Peyer's patch (tissue), 4 donors: ENCODE results near the gene HOXC11. TPM values are rescaled to one million over a fixed set of nuclear protein-coding genes. Genes with fewer than 3 reads are reported as not detected.

ENCODE experiments used
- DNase-seq, 3 donors: peaks; one replicate each; pipeline ENCODE4 v3.0.0-alpha.2; 2017 to 2019
- H3K27ac ChIP-seq, 4 donors: fragments of 200-600 bp; sonication (generic); one replicate each; pipeline ENCODE4 v1.5.1; 2016 to 2019
- H3K27me3 ChIP-seq, 2 donors: fragments of 200-600 bp; sonication (generic); one replicate each; pipeline ENCODE4 v1.5.1; 2019
- H3K36me3 ChIP-seq, 3 donors: fragments of 200-600 bp; sonication (generic); one replicate each; pipeline ENCODE4 v1.5.1; 2016 to 2019
- H3K4me1 ChIP-seq, 4 donors: fragments of 200-600 bp; sonication (generic); one replicate each; pipeline ENCODE4 v1.5.1; 2016 to 2019
- H3K4me3 ChIP-seq, 4 donors: fragments of 200-600 bp; sonication (generic); 1 replicate in 3 of 4; 2 replicates in 1 of 4; pipeline ENCODE4 v1.5.1; 2016 to 2019; ENCODE audit warnings: mild to moderate bottlenecking in 1 of 4
- H3K9me3 ChIP-seq, 4 donors: fragments of 200-600 bp; sonication (generic); one replicate each; pipeline ENCODE4 v1.5.1; 2016 to 2019; ENCODE audit warnings: mild to moderate bottlenecking in 1 of 4
- CTCF ChIP-seq, 6 experiments: fragments of 450-650 bp in 4 of 6; fragments of 200-600 bp in 2 of 6; sonication (generic) in 1 of 6; IDR thresholded peaks; one replicate each; pipeline ENCODE4 v1.5.1; 2017 to 2019; ENCODE audit warnings: antibody characterized with exemption in 6 of 6, mild to moderate bottlenecking in 3 of 6, moderate library complexity in 1 of 6
- POLR2A ChIP-seq, 2 donors: fragments of 450-650 bp; IDR thresholded peaks; one replicate each; pipeline ENCODE4 v1.5.1; 2017; ENCODE audit warnings: antibody characterized with exemption in 2 of 2, mild to moderate bottlenecking in 2 of 2, moderate library complexity in 2 of 2
- total RNA-seq, 4 donors: library from RNA; depleted of rRNA; stranded (reverse); fragments of >200 nt; gene quantifications; one replicate each; pipeline ENCODE4 v1.1.0, GENCODE V29; 2016

The HOXC11 gene
- total RNA-seq, 4 donors from 2014 or later = 0.40 to 0.76 (median 0.70) TPM; not detected in 1

GRCh38 chr12:53947743-53948142 is 25.2 kb upstream of the HOXC11 start:
- Histone ChIP-seq H3K27me3 (peaks cover 0 to 59% of the 10 kb centered on the region in 2 donors), H3K4me3 (no peak overlapping the region), H3K4me1 (no peaks in the 10 kb centered on the region), H3K36me3 (no peaks in the 10 kb centered on the region), H3K9me3 (peaks cover 0 to 4% (median 0%) of the 10 kb centered on the region in 4 donors), H3K27ac (no peak overlapping the region)
- no peak for DNase-seq
- TF ChIP-seq POLR2A (IDR thresholded peaks at IDR 0.05) = no peak

DNA sequence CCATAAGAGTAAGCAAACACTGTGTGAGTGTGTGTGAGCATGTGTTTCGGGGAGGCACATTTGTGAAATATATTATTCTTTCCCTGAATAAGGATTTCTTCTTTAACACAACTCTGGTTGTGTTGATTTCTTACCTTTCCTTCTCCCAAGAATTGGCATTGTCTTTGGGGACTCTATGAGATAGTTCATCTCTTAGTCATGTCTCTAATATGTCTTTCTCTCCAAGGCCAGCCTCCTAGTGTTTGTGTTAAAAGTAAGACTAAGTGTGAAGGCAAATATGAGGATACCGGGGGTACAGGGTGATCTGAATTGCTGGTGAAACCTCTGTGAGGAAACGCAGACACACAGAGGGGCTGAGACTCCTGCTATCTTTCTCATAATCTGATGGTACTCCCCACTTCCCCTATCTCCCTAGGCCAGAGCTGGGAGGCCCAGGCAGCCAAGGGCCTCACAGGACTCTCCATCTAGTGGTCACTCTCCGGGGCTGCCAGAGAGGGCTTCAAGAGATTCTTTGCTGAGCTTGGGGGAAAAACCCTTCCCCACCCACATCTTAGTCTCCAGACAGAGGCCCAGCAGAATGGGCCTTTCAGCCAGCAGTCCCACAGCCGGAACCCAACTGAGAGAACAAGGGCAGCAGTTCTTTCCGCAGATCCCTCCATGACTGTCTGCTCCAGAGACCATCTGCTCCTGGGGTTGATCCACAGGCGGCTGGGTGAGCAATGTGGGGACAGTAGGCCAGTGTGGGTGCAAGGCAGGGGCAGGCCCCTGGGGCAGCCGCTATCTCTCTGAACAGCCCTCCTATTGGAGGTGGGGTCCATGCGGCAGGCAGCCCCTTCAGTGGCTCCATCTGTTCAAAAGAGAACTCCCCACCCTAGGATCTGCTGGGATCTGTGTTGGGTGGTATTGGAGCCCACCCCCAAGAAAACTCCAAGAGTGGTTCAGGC is 24.0 kb upstream of the HOXC11 start:
- Histone ChIP-seq H3K4me1 (no peaks in the 10 kb centered on the region), H3K27me3 (peaks cover 0 to 63% of the 10 kb centered on the region in 2 donors), H3K4me3 (no peak overlapping the region), H3K27ac (no peak overlapping the region), H3K36me3 (no peaks in the 10 kb centered on the region), H3K9me3 (peaks cover 0 to 10% (median 0%) of the 10 kb centered on the region in 4 donors)
- no peak for TF ChIP-seq POLR2A (IDR thresholded peaks at IDR 0.05)
- no peak for TF ChIP-seq CTCF (IDR thresholded peaks at IDR 0.05)
- DNase-seq = no peak

- Histone ChIP-seq H3K4me1 (peaks cover 0 to 3% (median 0%) of the 10 kb centered on the region in 4 donors), H3K27ac (no peak overlapping the region), H3K4me3 (no peak overlapping the region), H3K27me3 (peaks cover 0 to 64% of the 10 kb centered on the region in 2 donors), H3K36me3 (no peaks in the 10 kb centered on the region), H3K9me3 (peaks cover 0 to 10% (median 0%) of the 10 kb centered on the region in 4 donors)
- TF ChIP-seq CTCF (IDR thresholded peaks at IDR 0.05) (no peak), POLR2A (IDR thresholded peaks at IDR 0.05) (no peak)
- no peak for DNase-seq
These were observed 23.1 kb upstream of the HOXC11 start for GRCh38 chr12:53949631-53950436.

- H3K36me3 ChIP-seq = no peaks in the 10 kb centered on the region
- H3K4me3 ChIP-seq = no peak overlapping the region
- H3K27me3 ChIP-seq = peaks cover 0 to 64% of the 10 kb centered on the region in 2 donors
- no peak for TF ChIP-seq POLR2A (IDR thresholded peaks at IDR 0.05)
- H3K9me3 ChIP-seq = peaks cover 0 to 10% (median 0%) of the 10 kb centered on the region in 4 donors
- no peak overlapping the region for H3K27ac ChIP-seq
- peaks cover 0 to 7% (median 0%) of the 10 kb centered on the region in 4 donors for H3K4me1 ChIP-seq
- DNase-seq = no peak
These were observed 22.5 kb upstream of the HOXC11 start for GRCh38 chr12:53950437-53950773.

- Histone ChIP-seq H3K4me3 (no peak overlapping the region), H3K36me3 (no peaks in the 10 kb centered on the region), H3K4me1 (peaks cover 0 to 8% (median 0%) of the 10 kb centered on the region in 4 donors), H3K9me3 (peaks cover 0 to 10% (median 0%) of the 10 kb centered on the region in 4 donors), H3K27me3 (peaks cover 0 to 69% of the 10 kb centered on the region in 2 donors), H3K27ac (no peak overlapping the region)
- no peak for DNase-seq
- TF ChIP-seq POLR2A (IDR thresholded peaks at IDR 0.05) (no peak), CTCF (IDR thresholded peaks at IDR 0.05) (no peak)
These were observed 21.9 kb upstream of the HOXC11 start for GRCh38 chr12:53950789-53951576.
